Kasumi-1 (cell line): Measurements from ENCODE around the gene TSC22D4.
A peak's percentile ranks its signal among the peaks of the same experiment; 100 is the strongest.

ENCODE experiments used
- DNase-seq, 2 experiments: peaks; one replicate each; lab custom pipeline; 2025; lab: John Stamatoyannopoulos, UW

The TSC22D4 gene

DNA sequence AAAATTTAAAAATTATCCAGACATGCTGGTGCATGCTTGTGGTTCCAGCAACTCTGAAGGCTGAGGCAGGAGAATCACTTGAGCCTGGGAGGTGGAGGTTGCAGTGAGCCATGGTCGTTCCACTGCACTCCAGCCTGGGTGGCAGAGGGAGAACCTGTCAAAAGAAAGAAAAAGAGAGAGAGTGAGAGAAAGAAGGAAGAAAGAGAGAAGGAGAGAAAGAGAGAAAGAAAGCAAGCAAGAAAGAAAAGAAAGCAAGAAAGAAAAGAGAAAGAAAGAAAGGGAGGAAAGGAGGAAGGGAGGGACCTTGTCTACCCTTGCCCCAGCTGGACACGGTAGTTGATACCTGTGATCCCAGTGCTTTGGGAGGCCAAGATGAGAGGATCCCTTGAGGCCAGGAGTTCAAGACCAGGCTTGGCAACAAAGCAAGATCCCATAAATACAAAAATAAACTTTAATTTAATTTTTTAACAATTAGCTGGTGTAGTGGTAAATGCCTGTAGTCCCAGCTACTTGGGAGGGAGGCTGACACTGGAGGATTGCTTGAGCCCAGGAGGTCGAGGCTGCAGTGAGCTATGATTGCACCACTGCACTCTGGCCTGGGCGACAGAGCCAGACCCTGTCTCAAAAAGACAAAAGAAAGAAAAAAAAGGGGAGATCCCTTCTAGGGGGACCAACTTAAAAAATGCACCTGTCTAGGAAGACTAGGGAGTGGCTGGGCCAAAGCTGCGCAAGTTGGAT is 13.9 kb upstream of the TSC22D4 start:
- DNase-seq = no peak

DNA sequence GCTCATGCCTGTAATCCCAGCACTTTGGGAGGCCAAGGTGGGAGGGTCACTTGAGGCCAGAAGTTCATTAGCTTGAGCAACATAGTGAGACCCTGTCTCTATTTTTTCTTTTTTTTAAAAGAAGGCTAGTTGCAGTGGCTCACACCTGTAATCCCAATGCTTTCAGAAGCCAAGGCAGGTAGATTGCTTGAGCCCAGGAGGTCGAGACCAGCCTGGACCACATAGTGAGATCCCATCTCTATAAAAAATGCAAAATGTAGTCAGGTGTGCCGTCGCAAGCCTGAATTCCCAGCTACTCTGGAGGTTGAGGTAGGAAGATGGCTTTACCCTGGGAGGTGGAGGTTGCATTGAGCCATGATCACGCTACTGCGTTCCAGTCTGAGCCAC is 12.2 kb upstream of the TSC22D4 start:
- no peak for DNase-seq

DNA sequence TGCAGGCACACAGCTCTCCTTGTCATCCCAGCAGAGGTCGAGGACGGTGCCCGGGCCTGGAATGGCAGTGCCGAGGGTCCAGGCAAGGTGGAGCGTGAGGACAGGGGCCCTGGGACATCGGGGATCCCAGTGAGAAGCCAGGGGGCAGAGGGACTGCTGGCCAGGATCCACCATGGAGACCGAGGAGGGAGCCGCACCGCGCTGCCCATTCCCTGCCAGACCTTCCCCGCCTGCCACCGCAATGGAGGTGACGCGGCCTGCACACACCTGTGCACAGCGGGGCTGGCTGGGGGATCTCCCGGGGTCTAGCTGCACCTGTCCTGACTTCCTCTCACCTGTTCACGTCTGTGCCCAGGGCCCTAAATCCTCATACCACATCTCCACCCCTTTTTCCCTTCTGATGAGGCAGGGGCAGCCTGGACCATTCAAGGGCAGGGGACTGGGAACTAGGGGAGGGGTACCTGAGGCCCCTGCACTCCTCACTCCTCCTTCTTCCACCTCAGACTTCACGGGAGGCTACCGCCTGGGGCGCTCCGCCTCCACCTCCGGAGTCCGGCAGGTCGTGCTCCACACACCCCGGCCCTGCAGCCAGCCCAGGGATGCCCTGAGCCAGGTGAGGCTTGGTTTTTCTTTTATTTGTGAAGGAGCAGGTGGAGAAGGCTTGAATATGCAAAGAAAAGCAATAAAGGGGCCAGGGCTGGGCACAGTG is 11.6 kb upstream of the TSC22D4 start:
- DNase-seq = no peak

DNA sequence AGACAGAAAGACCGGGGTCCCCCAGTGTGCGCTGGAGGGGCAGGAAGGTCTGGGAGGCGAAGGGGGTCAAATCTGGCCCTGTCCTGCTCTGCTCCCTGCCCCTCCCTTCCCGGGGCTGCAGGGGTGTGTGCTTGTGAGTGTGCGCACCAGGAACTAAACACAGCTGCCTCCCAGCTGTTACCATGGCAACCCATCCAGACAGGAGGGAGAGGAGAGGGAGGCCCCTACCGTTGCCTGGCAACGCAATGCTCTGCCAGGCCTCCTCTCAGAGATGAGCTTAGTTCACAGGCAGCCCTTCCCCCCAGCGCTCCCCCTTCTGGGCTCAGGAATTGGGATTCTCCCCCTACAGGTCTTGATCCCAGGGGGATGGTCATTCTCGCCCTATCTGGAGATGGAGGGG is 10.8 kb upstream of the TSC22D4 start:
- peak; percentile 19 to 50 for DNase-seq

DNA sequence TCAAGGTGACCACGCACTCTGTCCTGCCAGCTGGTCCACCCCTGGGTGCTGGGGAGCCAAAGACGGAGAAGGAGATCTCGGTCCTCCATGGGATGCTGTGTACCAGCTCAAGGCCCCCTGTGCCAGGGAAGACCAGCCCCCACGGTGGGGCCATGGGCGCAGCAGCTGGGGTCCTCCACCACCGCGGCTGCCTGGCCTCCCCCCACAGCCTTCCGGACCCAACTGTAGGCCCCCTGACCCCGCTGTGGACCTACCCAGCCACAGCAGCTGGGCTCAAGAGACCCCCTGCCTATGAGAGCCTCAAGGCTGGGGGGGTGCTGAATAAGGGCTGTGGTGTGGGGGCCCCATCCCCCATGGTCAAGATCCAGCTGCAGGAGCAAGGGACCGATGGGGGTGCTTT is 10.1 kb upstream of the TSC22D4 start:
- DNase-seq = no peak

DNA sequence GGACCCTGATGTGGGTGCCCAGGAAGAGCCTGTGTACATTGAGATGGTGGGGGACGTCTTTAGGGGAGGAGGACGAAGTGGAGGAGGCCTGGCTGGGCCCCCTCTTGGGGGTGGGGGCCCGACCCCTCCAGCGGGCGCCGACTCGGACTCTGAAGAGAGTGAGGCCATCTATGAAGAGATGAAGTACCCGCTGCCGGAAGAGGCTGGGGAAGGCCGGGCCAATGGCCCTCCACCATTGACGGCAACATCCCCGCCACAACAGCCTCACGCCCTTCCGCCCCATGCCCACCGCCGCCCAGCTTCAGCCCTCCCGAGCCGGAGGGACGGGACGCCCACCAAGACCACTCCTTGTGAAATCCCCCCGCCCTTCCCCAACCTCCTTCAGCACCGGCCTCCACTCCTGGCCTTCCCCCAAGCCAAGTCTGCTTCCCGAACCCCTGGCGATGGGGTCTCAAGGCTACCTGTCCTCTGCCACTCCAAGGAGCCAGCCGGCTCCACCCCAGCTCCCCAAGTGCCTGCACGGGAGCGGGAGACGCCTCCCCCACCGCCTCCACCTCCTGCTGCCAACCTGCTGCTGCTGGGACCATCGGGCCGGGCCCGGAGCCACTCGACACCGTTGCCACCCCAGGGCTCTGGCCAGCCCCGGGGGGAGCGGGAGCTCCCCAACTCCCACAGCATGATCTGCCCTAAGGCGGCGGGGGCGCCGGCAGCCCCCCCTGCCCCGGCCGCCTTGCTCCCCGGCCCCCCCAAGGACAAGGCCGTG is 9.5 kb upstream of the TSC22D4 start:
- DNase-seq = no peak

DNA sequence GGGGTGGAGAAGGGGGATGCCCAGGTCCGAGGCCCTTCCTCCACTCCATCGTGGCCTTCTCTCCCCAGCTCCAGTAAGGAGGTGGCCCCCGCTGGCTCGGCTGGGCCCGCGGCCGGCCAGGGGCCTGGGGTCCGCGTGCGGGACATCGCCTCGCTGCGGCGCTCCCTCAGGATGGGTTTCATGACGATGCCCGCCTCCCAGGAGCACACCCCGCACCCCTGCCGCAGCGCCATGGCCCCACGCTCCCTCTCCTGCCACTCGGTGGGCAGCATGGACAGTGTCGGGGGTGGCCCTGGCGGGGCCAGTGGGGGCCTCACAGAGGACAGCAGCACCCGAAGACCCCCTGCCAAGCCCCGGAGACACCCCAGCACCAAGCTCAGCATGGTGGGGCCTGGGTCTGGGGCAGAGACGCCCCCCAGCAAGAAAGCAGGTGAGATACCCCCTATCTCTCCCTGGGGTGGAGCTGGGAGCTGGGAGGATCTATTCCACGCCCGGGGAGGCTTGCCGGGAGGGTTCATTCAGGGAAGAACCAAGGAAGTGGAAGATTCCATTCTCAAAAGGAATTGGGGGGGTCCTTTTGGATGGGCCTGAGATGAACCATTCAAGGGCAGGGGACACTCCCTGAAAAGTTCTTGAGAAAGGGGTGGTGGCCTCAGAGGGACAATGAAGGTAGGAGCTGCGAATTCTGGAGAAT is 7.9 kb upstream of the TSC22D4 start:
- no peak for DNase-seq

DNA sequence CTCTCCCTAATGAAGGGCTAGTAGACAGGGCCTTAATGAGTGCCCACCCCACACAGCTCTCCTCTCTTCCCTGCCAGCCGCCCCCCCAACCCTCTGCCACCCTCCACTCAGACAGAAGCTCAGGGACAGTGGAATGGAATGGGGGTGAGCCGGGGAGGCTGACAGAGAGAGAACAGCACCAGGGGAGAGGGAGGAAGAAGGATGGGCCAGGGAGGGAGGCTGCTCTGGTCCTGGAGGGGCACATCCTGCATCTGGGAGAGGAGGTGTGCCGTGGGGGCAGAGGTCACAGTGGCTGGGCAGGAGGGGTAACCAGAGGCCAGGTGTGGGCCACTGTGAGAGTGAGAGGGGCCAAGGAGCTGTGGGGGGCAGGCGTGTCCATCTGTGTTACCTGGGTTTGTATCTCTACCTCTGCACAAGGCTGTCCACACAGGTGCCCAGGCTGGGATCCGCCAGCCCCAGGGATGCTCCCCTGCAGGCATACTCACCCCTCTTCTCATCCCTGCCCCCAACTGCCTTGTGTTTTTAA is 7.2 kb upstream of the TSC22D4 start:
- no peak for DNase-seq

DNA sequence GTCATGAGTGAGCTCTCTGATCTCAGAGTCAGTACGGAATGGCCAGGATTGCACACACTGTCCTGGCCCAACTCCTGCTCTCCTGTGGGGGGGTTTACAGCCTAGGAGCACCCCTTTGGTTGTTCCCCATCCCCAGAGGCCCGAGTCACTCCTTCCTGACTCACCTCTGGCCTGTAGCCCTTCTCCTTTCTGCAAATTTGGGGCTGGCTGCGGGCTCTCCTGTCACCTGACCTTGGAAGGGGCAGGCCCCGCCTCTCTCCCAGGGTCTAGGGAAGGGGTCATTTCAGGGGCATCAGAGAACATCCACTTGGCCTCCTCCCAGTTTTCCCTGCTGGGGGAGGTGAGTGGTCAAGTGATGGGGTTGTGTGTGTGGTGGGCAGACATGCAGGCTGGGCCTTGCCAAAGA is 6.5 kb upstream of the TSC22D4 start:
- DNase-seq = no peak

DNA sequence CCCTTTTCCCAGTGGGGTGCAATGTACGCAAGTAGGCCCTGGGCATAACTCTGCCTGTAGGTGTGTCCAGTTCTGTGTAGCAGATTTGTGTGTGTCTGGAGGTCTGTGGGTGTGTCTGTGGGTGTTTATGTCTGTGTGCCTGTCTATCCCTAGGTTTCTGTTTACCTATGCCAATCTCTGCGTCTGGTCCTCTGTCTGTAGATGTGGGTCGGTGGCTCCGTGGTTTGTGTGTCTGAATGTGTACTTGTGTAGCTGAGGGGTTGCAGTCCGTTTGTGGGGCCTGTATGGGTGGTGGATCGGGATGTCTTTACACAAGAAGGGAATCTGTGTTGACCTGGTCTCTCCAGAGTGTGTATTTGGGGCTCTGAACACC is 5.6 kb upstream of the TSC22D4 start:
- no peak for DNase-seq

DNA sequence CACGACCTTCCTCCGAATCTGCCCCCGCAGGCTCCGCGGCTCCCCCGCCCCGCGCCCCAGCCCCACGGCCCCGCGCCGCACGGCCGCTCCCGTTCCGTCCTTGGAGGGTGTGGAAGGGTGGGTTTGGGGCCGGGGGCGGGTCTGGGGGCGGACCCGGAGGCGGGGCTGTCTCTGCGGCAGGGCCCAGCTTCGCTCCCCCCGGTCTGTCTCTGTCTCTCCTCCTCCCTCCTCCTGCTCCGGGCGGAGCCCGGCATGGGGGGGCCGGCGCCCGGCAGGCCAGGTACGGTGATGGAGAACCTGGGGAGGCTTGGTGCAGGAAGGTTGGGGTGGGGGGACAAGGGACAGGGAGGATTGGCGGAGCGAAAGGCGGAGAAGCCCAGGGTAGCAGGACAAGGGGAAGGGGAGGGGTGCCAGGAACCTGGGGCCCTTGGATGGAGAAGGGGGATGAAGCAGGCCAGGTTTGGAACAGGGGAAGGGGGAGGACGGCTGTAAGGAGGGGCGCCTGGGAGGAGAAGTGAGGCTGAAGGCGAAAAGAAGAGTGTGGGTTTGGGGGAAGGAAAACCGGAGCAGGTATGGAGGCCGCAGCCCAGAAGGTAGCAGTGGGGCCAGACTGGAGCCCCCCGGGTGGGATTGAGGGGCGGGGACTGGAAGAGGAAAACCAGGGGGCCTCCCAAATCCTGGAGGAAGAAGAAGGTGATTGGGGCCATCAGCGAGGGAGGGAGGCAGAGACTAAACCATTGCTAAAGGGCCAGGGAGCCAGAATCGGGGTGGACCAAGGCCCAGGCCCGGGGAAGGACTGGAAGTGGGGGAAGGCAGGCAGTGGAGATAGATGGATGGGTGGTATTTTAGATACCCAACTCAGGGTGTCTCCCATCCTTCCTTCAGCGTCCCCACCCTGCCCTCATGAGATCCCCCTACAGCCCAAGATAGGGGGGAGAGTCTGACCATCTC is 5.0 kb upstream of the TSC22D4 start, which contains the start of gene NYAP1:
Gene NYAP1, plus strand, starts transcription at position 206 of the 951 bp plus-strand sequence. CDS start 1,385 bp downstream, outside the sequence.
- peak; percentile 22 to 45 for DNase-seq

DNA sequence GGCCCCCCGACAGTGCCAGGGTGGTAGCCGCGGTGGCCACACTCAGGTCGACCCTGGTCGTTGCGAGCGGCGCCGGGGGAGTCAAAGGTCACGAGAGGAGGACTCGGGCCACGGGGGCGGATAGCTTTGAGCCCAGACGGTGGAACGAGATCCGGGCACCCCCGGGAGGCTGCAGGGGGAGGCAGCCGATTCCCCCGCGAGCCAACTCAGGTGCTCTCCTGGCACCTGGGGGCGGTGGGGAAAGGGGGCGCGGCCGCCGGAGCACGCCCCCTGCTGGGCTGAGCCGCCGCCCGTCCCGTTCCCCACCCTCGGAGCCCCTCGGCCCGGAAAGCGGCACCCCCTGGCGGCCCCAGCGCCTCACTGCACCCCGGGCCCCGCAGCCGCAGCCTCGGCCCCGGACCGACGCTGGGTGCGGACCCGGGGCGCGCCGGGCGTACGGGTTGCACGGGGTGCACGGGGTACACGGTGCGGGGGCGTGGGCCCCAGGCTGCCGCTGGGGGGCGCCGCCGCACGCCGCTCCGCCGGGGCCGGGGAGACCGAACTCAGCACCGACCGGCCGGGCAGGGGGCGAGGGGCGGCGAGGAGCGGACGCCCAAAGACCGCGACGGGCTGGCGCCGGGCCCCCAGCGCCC is 4.2 kb upstream of the TSC22D4 start:
- peak; percentile 31 to 39 for DNase-seq

DNA sequence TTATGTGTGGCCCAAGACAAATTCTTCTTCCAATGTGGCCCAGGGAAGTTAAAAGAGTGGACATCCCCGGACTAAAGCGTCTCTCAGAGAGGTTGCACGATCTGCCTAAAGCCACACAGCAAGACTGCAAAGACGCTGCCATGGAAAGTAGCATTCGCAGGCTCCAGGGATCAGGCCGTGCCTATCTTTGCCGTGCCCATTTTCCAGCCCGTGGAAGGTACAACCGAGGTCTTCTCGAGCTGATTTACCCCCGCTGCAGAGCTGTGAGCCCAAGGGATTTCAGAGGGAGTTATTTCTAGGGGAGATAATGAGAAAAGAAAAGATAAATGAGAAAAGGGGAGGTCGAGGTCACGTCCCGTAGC is 3.7 kb upstream of the TSC22D4 start:
- peak in 1 of 2 experiments; percentile 16 for DNase-seq

DNA sequence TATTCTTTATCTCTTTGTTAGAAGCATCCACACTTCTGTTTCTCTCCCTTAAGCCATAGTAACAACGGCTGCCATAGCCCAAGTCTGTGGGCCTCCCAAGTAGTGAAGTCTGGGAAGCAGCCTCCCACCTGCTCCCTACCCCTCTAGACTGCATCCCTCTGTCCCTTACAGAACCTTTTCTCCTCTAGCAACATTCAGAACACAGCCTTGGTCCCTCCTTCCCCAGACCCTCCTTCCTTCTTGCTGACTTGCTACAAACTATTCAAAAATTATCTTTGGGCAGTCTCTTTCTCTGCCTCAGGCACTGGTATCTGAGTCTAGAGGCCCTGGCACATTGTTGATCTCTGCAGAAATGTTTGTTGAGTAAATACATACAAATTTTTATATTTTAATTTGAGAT is 2.5 kb upstream of the TSC22D4 start:
- no peak for DNase-seq

DNA sequence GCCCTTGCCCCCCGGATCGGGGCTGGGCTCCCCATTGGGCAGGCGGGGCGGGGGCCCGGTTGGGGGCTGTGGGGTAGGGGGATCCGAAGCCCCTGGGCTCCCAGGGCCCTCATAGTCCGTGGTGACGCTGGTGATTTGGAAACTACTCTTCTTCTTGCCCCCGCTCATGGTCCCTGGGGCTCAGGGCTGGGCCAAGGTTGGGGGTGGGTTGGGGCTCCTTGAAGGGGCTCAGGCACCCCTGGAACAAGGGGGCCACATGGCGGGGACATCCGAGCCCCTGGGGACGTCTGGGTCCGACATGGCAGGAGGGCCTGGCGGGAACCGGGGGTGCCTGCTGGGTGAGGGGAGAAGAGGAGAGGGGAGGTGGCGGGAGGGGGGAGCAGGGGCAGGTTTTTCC is 1.1 kb downstream of the TSC22D4 start:
- no peak for DNase-seq

DNA sequence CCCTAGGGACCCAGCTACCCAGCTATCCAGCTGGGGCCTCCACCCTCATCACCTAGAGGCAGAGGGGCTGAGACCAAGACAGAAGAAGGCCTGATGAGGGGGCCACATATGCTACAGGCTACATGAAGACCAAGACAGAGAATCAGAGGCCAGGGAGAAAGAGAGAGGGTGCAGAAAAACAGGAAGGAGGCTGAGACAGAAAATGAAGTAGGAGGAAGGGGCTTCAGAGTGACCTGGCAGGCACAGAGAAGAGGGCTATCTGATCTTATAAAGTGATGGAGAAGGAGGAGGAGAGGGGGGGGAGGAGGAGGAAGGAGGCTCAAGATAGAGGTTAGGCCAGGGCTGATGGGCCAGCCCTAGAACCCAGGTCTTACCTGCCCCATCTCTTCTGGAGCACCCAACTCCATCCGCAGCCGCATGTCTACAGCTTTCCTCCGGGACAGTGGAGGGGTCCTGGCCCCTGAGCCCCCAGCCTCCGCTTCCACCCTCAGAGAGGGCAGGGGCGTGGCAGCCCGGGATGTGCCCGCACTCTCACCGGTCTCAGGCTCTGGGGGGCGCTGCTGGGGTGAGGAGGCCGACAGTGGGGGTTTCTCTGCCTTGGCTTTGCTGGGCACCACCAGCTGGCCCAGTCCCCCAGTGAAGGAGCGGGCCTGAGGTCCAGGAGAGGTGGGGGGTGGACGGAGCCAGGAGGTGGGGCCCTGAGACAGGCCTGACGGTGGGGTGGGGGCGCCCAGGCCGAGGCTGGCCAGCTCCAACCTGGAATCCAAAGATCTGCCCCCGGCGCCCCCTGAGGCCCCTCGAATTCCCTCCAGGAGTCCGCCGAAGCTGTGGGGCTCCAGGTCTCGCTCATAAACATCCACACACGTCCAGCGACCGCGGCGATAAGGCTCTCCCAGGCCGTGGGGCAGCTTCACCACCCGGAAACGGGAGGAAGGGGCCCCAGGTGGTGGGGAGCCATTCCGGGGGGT is 1.8 kb downstream of the TSC22D4 start:
- peak in 1 of 2 experiments; percentile 36 for DNase-seq

DNA sequence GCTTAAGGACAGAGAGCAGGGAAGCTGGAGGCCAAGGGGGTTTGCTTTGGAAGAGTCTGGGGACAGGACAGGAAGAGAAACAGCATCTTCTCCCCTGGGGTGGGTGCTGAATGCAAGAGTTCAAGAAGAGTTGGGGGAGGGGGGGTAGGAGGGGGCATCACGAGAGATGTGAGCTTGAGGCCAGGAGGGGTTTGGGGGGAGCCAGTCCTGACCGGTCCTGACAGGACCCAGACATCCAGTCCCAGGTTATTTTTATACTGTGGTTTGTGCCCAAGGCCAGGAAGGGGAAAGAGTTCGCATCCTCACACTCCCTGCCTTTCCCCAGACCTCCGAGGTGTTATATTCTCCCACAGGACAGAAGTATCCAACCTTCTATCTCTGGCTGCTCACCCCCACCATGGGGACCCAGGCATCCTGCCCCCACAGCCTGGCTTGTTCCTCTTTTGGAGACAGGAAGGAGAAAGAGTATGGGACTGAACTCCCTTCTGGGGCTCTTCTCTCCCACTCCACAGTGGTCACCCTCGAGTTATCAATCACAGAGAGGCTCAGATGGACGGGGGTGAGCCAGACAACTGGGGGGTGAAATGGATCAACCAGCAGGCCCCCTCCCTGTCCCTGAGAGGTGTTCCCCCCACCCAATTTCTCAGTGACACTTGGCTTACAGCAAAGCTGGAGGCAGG is 2.8 kb downstream of the TSC22D4 start:
- peak; percentile 24 to 26 for DNase-seq

DNA sequence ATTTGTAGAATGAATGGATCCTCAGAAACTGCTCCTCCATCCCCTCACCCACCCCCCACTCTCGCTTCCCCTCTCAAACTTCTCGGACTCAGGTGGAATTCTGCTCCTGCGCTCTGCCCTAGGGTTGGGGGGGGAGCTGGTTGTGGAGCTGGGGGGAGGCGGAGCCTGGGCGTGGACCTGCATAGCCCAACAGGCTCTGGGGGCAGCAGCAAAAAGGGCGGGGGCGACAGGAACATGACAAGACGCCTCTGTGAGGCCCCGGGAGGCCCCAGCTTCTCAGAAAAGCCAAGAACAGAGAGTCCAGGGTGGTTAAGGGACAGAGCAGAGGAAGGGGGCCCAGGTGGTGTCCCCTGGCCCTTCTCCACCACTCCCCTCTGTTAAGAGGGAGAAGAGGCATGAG is 3.5 kb downstream of the TSC22D4 start:
- no peak for DNase-seq
